HG03354 (cell line): ENCODE results near the gene OOSP4A.

ENCODE experiments used
- ATAC-seq: cut with Tn5 transposase; IDR thresholded peaks from one replicate; pipeline ENCODE4 v1.9.1; 2021; ENCODE audit warnings: mild to moderate bottlenecking; ENCODE audit not compliant: unreplicated experiment, poor library complexity, severe bottlenecking

OOSP4A gene

GRCh38 chr11:59963733-59964132, at the start of gene OOSP4A:
Gene OOSP4A (plus strand): TSS chr11:59964033. CDS start chr11:59964033, 0 bp downstream.
- no peak for ATAC-seq

GRCh38 chr11:59918480-59918879, 45.4 kb upstream of the OOSP4A start:
- no peak for ATAC-seq

- no peak for ATAC-seq
Measured at GRCh38 chr11:59918987-59919589, 44.7 kb upstream of the OOSP4A start.

- no peak for ATAC-seq
Measured at GRCh38 chr11:59923813-59924212, 40.0 kb upstream of the OOSP4A start.

- ATAC-seq = no peak
Measured at GRCh38 chr11:59931688-59932087, 32.1 kb upstream of the OOSP4A start.

GRCh38 chr11:59938132-59938531, 25.7 kb upstream of the OOSP4A start, which contains the start of gene OOSP1:
Gene OOSP1 (plus strand): TSS chr11:59938432. CDS start chr11:59938455, 23 bp downstream.
- ATAC-seq = no peak

GRCh38 chr11:59938718-59939117, 25.1 kb upstream of the OOSP4A start:
- ATAC-seq = no peak

- no peak for ATAC-seq
Measured at GRCh38 chr11:59939482-59939881, 24.4 kb upstream of the OOSP4A start.

- no peak for ATAC-seq
Measured at GRCh38 chr11:59941091-59941490, 22.7 kb upstream of the OOSP4A start.

- no peak for ATAC-seq
Measured at GRCh38 chr11:59943997-59944714, 19.7 kb upstream of the OOSP4A start.

- ATAC-seq = no peak
Measured at GRCh38 chr11:59944720-59945119, 19.1 kb upstream of the OOSP4A start.

GRCh38 chr11:59953463-59954218, 10.2 kb upstream of the OOSP4A start:
- no peak for ATAC-seq

- ATAC-seq = no peak
Measured at GRCh38 chr11:59954219-59954847, 9.5 kb upstream of the OOSP4A start.

GRCh38 chr11:59957094-59957493, 6.7 kb upstream of the OOSP4A start:
- ATAC-seq = no peak

- ATAC-seq = no peak
Measured at GRCh38 chr11:59960502-59961381, 3.1 kb upstream of the OOSP4A start.

- ATAC-seq = no peak
Measured at GRCh38 chr11:59962107-59962482, 1.7 kb upstream of the OOSP4A start.

- ATAC-seq = no peak
Measured at GRCh38 chr11:59965424-59965823, 1.6 kb downstream of the OOSP4A start.

- no peak for ATAC-seq
Measured at GRCh38 chr11:59966201-59966600, 2.4 kb downstream of the OOSP4A start.

- no peak for ATAC-seq
Measured at GRCh38 chr11:59967677-59968394, 4.0 kb downstream of the OOSP4A start.
